HepG2 (cell line): ENCODE measurements around the gene CST3. TPM values are rescaled to one million over a fixed set of nuclear protein-coding genes. Genes with fewer than 3 reads are reported as not detected.
A peak's percentile ranks its signal among the peaks of the same experiment; 100 is the strongest.

Source experiments
- AKAP8 ChIP-seq: sonication (generic); formaldehyde crosslinking; IDR thresholded peaks from 2 replicates; pipeline ENCODE4 v1.5.1; 2020; ENCODE audit warnings: mild to moderate bottlenecking, missing genetic modification reagents
- ATM ChIP-seq: fragments of 450-650 bp; IDR thresholded peaks from 2 replicates; pipeline ENCODE4 v1.7.1; 2017; ENCODE audit warnings: mild to moderate bottlenecking, borderline replicate concordance
- CREBL2 ChIP-seq: sonication (generic); formaldehyde crosslinking; IDR thresholded peaks from 2 replicates; pipeline ENCODE4 v1.8.1; 2023; ENCODE audit warnings: missing genetic modification reagents, mild to moderate bottlenecking, borderline replicate concordance
- GABPA ChIP-seq, 2 experiments: IDR thresholded peaks; 2 replicates each; pipeline ENCODE4 v1.6.1; 2011 to 2016; ENCODE audit warnings: low read depth in 2 of 2, low read length in 1 of 2, missing biosample characterization in 1 of 2, missing genetic modification characterization in 1 of 2
- GTF2F1 ChIP-seq: fragments of 150-350 bp; IDR thresholded peaks from 2 replicates; pipeline ENCODE4 v1.6.1; 2014; ENCODE audit warnings: low read length
- KLF12 ChIP-seq: sonication (generic); formaldehyde crosslinking; IDR thresholded peaks from 2 replicates; pipeline ENCODE4 v1.4.0; 2020; ENCODE audit warnings: missing genetic modification reagents, borderline replicate concordance
- MZF1 ChIP-seq: sonication (generic); formaldehyde crosslinking; IDR thresholded peaks from 2 replicates; pipeline ENCODE4 v1.8.1; 2023; ENCODE audit warnings: mild to moderate bottlenecking, missing genetic modification reagents, borderline replicate concordance
- PAX8 ChIP-seq: sonication (generic); formaldehyde crosslinking; IDR thresholded peaks from 2 replicates; pipeline ENCODE4 v1.8.0; 2022; ENCODE audit warnings: mild to moderate bottlenecking, missing genetic modification reagents, borderline replicate concordance
- RXRA ChIP-seq: sonication (generic); formaldehyde crosslinking; IDR thresholded peaks from 2 replicates; pipeline ENCODE4 v1.5.1; 2020; ENCODE audit warnings: missing genetic modification reagents
- SRF ChIP-seq: IDR thresholded peaks from 2 replicates; pipeline ENCODE4 v1.6.1; 2011; ENCODE audit warnings: mild to moderate bottlenecking, low read depth, low read length, moderate library complexity
- SRY ChIP-seq: sonication (generic); formaldehyde crosslinking; IDR thresholded peaks from 2 replicates; pipeline ENCODE4 v1.8.0; 2022; ENCODE audit warnings: mild to moderate bottlenecking, missing genetic modification reagents
- THYN1 ChIP-seq: sonication (generic); formaldehyde crosslinking; IDR thresholded peaks from 2 replicates; pipeline ENCODE4 v1.8.1; 2023; ENCODE audit warnings: low read depth, mild to moderate bottlenecking, moderate library complexity, missing genetic modification reagents, borderline replicate concordance
- ZFP37 ChIP-seq: sonication (generic); formaldehyde crosslinking; IDR thresholded peaks from 2 replicates; pipeline ENCODE4 v1.4.0; 2020; ENCODE audit warnings: missing genetic modification reagents, borderline replicate concordance
- ZNF24 ChIP-seq: fragments of 450-650 bp; IDR thresholded peaks from 2 replicates; pipeline ENCODE4 v1.6.1; 2017; ENCODE audit warnings: antibody characterized with exemption, mild to moderate bottlenecking
- ZNF251 ChIP-seq: sonication (generic); formaldehyde crosslinking; IDR thresholded peaks from 2 replicates; pipeline ENCODE4 v1.9.0; 2021; ENCODE audit warnings: mild to moderate bottlenecking, missing genetic modification reagents
- ZNF414 ChIP-seq: sonication (generic); formaldehyde crosslinking; IDR thresholded peaks from 2 replicates; pipeline ENCODE4 v1.5.0; 2020; ENCODE audit warnings: missing genetic modification reagents
- ZNF430 ChIP-seq: sonication (generic); formaldehyde crosslinking; IDR thresholded peaks from 2 replicates; pipeline ENCODE4 v1.9.0; 2021; ENCODE audit warnings: mild to moderate bottlenecking, missing genetic modification reagents
- ZNF564 ChIP-seq: sonication (generic); formaldehyde crosslinking; IDR thresholded peaks from 2 replicates; pipeline ENCODE4 v1.8.1; 2023; ENCODE audit warnings: mild to moderate bottlenecking, missing genetic modification reagents
- ZNF589 ChIP-seq: sonication (generic); formaldehyde crosslinking; conservative IDR thresholded peaks from 2 replicates; pipeline ENCODE4 v1.8.0; 2022; ENCODE audit warnings: mild to moderate bottlenecking, moderate library complexity, missing genetic modification reagents
- ZNF746 ChIP-seq: sonication (generic); formaldehyde crosslinking; IDR thresholded peaks from 2 replicates; pipeline ENCODE4 v1.8.0; 2022; ENCODE audit warnings: mild to moderate bottlenecking, missing genetic modification reagents
- ZNF788 ChIP-seq: sonication (generic); formaldehyde crosslinking; IDR thresholded peaks from 2 replicates; pipeline ENCODE4 v1.5.0; 2020; ENCODE audit warnings: mild to moderate bottlenecking, missing genetic modification reagents, borderline replicate concordance
- polyA plus RNA-seq, 8 experiments: library from polyadenylated mRNA; depleted of rRNA in 3 of 8; stranded (reverse) in 7 of 8; unstranded in 1 of 8; fragments of >200 nt; fragmentation: Illumina TruSeq in 4 of 8; extraction: Trizol in 4 of 8; gene quantifications; 2 replicates each; pipeline versions ENCODE4 v1.2.1 to v1.2.3, GENCODE V29; 2011 to 2016; ENCODE audit warnings: low read depth in 4 of 8, missing spikeins in 1 of 8, mixed read lengths in 1 of 8; ENCODE audit not compliant: insufficient read depth in 1 of 8
- total RNA-seq, 5 experiments: library from RNA; depleted of rRNA; stranded (reverse); fragments of >200 nt; fragmentation: Illumina TruSeq; extraction: Trizol; gene quantifications; 2 replicates each; pipeline ENCODE4 v1.2.3, GENCODE V29; 2016; ENCODE audit warnings: low read depth in 1 of 5
- TF ChIP-seq, protein P1 (sequence below): sonication (generic); formaldehyde crosslinking; IDR thresholded peaks from 2 replicates; pipeline ENCODE4 v1.5.0; 2020; ENCODE audit warnings: mild to moderate bottlenecking, missing genetic modification reagents, borderline replicate concordance

CST3 gene
- total and polyA plus RNA-seq, 2 of the 13 experiments (the other 11 are each of a cell fraction or from before 2014, with no cell fraction given), result 690 to 1,005 TPM

DNA sequence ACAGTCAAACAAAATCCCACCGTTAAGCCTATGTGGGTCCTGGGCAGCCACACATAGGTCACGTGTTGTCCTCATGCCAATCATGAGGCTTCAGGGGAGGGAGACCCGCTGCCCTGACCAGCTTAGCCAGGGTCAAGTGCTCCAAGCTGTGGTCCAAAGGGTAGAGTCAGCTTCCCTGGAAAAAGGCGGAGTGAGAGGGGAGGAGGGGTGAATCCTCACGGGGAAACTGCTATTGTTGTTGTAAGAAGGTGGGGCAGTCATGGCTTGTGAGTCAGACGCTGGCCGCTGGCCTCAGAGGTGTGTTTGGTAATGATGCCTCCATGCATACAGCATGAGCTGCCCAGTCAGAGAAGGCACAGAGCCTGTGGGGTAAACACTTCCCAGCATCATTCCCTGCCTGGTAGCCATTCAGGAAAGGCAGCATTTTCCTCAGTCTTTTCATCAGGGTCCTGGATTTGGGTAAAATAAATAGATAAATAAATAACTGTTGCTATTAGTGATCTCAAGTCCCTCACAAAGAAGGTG, 8.7 kb downstream of the CST3 start (continued):
- no peak for TF ChIP-seq GABPA (IDR thresholded peaks at IDR 0.05; ENCODE audit: low read depth, low read length)
- TF ChIP-seq GABPA (CRISPR knock-in tag; IDR thresholded peaks at IDR 0.05; ENCODE audit: low read depth), result no peak
- TF ChIP-seq ZNF251, result no peak
- no peak for TF ChIP-seq ZNF24
- no peak for TF ChIP-seq SRF
- TF ChIP-seq ZNF746 (CRISPR knock-in tag), result peak; percentile 94
- TF ChIP-seq AKAP8 (CRISPR knock-in tag), result no peak; the same call in 1 of the 2 replicates
- TF ChIP-seq ATM, result no peak
- peak; percentile 63; the same call in 1 of the 2 replicates for TF ChIP-seq ZNF414 (CRISPR knock-in tag)
- TF ChIP-seq MZF1 (CRISPR knock-in tag), result no peak
- peak; percentile 86; the same call in 1 of the 2 replicates for TF ChIP-seq ZNF788 (CRISPR knock-in tag)
- peak; percentile 62; the same call in 1 of the 2 replicates for TF ChIP-seq SRY
- peak; percentile 94 for TF ChIP-seq ZNF430 (CRISPR knock-in tag)
- 0 out of 2 replicates have a peak, but pooled peaks have one; percentile 12 for TF ChIP-seq ZFP37
- TF ChIP-seq CREBL2 (CRISPR knock-in tag), result peak; percentile 81; the same call in 1 of the 2 replicates
- TF ChIP-seq GTF2F1, result no peak; the same call in 1 of the 2 replicates
- TF ChIP-seq THYN1 (CRISPR knock-in tag), result peak; percentile 87; the same call in 1 of the 2 replicates
- TF ChIP-seq ZNF589 (CRISPR knock-in tag), result peak; percentile 98
- TF ChIP-seq ZNF564 (CRISPR knock-in tag), result peak; percentile 74; the same call in 1 of the 2 replicates
- peak; percentile 91 for TF ChIP-seq KLF12
- TF ChIP-seq PAX8 (CRISPR knock-in tag), result no peak
- TF ChIP-seq RXRA (CRISPR knock-in tag), result peak; percentile 96
- TF ChIP-seq, protein P1, sequence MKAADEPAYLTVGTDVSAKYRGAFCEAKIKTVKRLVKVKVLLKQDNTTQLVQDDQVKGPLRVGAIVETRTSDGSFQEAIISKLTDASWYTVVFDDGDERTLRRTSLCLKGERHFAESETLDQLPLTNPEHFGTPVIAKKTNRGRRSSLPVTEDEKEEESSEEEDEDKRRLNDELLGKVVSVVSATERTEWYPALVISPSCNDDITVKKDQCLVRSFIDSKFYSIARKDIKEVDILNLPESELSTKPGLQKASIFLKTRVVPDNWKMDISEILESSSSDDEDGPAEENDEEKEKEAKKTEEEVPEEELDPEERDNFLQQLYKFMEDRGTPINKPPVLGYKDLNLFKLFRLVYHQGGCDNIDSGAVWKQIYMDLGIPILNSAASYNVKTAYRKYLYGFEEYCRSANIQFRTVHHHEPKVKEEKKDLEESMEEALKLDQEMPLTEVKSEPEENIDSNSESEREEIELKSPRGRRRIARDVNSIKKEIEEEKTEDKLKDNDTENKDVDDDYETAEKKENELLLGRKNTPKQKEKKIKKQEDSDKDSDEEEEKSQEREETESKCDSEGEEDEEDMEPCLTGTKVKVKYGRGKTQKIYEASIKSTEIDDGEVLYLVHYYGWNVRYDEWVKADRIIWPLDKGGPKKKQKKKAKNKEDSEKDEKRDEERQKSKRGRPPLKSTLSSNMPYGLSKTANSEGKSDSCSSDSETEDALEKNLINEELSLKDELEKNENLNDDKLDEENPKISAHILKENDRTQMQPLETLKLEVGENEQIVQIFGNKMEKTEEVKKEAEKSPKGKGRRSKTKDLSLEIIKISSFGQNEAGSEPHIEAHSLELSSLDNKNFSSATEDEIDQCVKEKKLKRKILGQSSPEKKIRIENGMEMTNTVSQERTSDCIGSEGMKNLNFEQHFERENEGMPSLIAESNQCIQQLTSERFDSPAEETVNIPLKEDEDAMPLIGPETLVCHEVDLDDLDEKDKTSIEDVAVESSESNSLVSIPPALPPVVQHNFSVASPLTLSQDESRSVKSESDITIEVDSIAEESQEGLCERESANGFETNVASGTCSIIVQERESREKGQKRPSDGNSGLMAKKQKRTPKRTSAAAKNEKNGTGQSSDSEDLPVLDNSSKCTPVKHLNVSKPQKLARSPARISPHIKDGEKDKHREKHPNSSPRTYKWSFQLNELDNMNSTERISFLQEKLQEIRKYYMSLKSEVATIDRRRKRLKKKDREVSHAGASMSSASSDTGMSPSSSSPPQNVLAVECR (CRISPR knock-in tag), result peak; percentile 82; the same call in 1 of the 2 replicates
